H9 (cell line): ENCODE data around the gene PDS5B. TPM values are rescaled to one million over a fixed set of nuclear protein-coding genes. Genes with fewer than 3 reads are reported as not detected.

Experiments used
- DNase-seq: peaks from one replicate; pipeline ENCODE4 v3.0.0-alpha.2; 2017
- H2AFZ ChIP-seq: one replicate; pipeline ENCODE4 v1.6.1; 2013; ENCODE audit warnings: mild to moderate bottlenecking, low read length, control low read depth, moderate library complexity
- H2AK5ac ChIP-seq: 2 replicates; pipeline ENCODE4 v1.6.1; 2013; ENCODE audit warnings: low read length, control low read depth, mixed read lengths; ENCODE audit not compliant: insufficient read length
- H2BK120ac ChIP-seq: one replicate; pipeline ENCODE4 v1.6.1; 2013; ENCODE audit warnings: low read depth, mild to moderate bottlenecking, low read length, control low read depth, inconsistent platforms; ENCODE audit not compliant: poor library complexity, severe bottlenecking
- H2BK12ac ChIP-seq: 2 replicates; pipeline ENCODE4 v1.6.1; 2013; ENCODE audit warnings: low read length, control low read depth, mixed read lengths, low read depth; ENCODE audit not compliant: insufficient read length
- H2BK15ac ChIP-seq: 2 replicates; pipeline ENCODE4 v1.6.1; 2013; ENCODE audit warnings: low read depth, low read length, control low read depth
- H2BK20ac ChIP-seq: one replicate; pipeline ENCODE4 v1.6.1; 2013; ENCODE audit warnings: low read depth, mild to moderate bottlenecking, low read length, control low read depth, inconsistent platforms; ENCODE audit not compliant: poor library complexity, severe bottlenecking
- H2BK5ac ChIP-seq: 2 replicates; pipeline ENCODE4 v1.6.1; 2013; ENCODE audit warnings: low read length, control low read depth, mixed read lengths; ENCODE audit not compliant: insufficient read length
- H3K14ac ChIP-seq: 2 replicates; pipeline ENCODE4 v1.6.1; 2013; ENCODE audit warnings: low read length, control low read depth; ENCODE audit not compliant: insufficient read depth
- H3K18ac ChIP-seq: 2 replicates; pipeline ENCODE4 v1.6.1; 2013; ENCODE audit warnings: low read depth, mild to moderate bottlenecking, mixed read lengths, low read length, control low read depth; ENCODE audit not compliant: insufficient read length
- H3K23ac ChIP-seq: 2 replicates; pipeline ENCODE4 v1.6.1; 2013; ENCODE audit warnings: low read length, control low read depth, mixed read lengths, low read depth; ENCODE audit not compliant: insufficient read length
- H3K23me2 ChIP-seq: 2 replicates; pipeline ENCODE4 v1.6.1; 2013; ENCODE audit warnings: low read depth, mild to moderate bottlenecking, mixed read lengths, low read length, control low read depth; ENCODE audit not compliant: insufficient read length, poor library complexity, severe bottlenecking
- H3K27ac ChIP-seq: 2 replicates; pipeline ENCODE4 v1.5.1; 2013; ENCODE audit warnings: low read length, control low read depth, mixed read lengths, low read depth; ENCODE audit not compliant: insufficient read length
- H3K27me3 ChIP-seq: 2 replicates; pipeline ENCODE4 v1.6.1; 2013; ENCODE audit warnings: low read length, control low read depth, inconsistent platforms; ENCODE audit not compliant: insufficient read depth
- H3K4ac ChIP-seq: 2 replicates; pipeline ENCODE4 v1.6.1; 2013; ENCODE audit warnings: low read depth, mild to moderate bottlenecking, control low read depth, inconsistent platforms, low read length, moderate library complexity
- H3K4me1 ChIP-seq: 2 replicates; pipeline ENCODE4 v1.6.1; 2013; ENCODE audit warnings: low read length, control low read depth, inconsistent platforms; ENCODE audit not compliant: insufficient read depth
- H3K4me2 ChIP-seq: 2 replicates; pipeline ENCODE4 v1.6.1; 2013; ENCODE audit warnings: low read length, control low read depth, mixed read lengths; ENCODE audit not compliant: insufficient read length, insufficient read depth
- H3K56ac ChIP-seq: 2 replicates; pipeline ENCODE4 v1.6.1; 2013; ENCODE audit warnings: low read depth, mild to moderate bottlenecking, mixed read lengths, low read length, control low read depth; ENCODE audit not compliant: insufficient read length
- H3K79me1 ChIP-seq: 2 replicates; pipeline ENCODE4 v1.6.1; 2013; ENCODE audit warnings: low read depth, mild to moderate bottlenecking, moderate library complexity, low read length, control low read depth, inconsistent platforms; ENCODE audit not compliant: insufficient read depth, poor library complexity, severe bottlenecking
- H3K79me2 ChIP-seq: 2 replicates; pipeline ENCODE4 v1.6.1; 2013; ENCODE audit warnings: low read length, control low read depth, inconsistent platforms; ENCODE audit not compliant: insufficient read depth
- H3K9ac ChIP-seq: 2 replicates; pipeline ENCODE4 v1.6.1; 2013; ENCODE audit warnings: low read length, control low read depth, mixed read lengths; ENCODE audit not compliant: insufficient read length; ENCODE audit errors: extremely low read depth
- H3K9me3 ChIP-seq: one replicate; pipeline ENCODE4 v1.6.1; 2013; ENCODE audit warnings: low read depth, low read length, inconsistent platforms; ENCODE audit not compliant: control insufficient read depth
- H3T11ph ChIP-seq: one replicate; pipeline ENCODE4 v1.6.1; 2013; ENCODE audit warnings: mild to moderate bottlenecking, low read length, control low read depth, inconsistent platforms
- H4K20me1 ChIP-seq: one replicate; pipeline ENCODE4 v1.6.1; 2013; ENCODE audit not compliant: control insufficient read depth, insufficient read length, insufficient read depth
- H4K5ac ChIP-seq: 2 replicates; pipeline ENCODE4 v1.6.1; 2013; ENCODE audit warnings: low read depth, mild to moderate bottlenecking, mixed read lengths, low read length, control low read depth; ENCODE audit not compliant: insufficient read length
- H4K8ac ChIP-seq: replicated peaks from 2 replicates; pipeline ENCODE4 v1.6.1; 2013; ENCODE audit warnings: low read length, control low read depth, mixed read lengths, low read depth; ENCODE audit not compliant: insufficient read length
- H4K91ac ChIP-seq: 2 replicates; pipeline ENCODE4 v1.6.1; 2013; ENCODE audit warnings: low read depth, mild to moderate bottlenecking, moderate library complexity, mixed read lengths, low read length, control low read depth; ENCODE audit not compliant: insufficient read length
- H3K27ac Mint-ChIP-seq, 3 experiments: 2 replicates in 2 of 3; 3 replicates in 1 of 3; pipeline ENCODE4 v1.8.0; 2020 to 2021; ENCODE audit warnings: mixed read lengths in 3 of 3, mild to moderate bottlenecking in 1 of 3, moderate library complexity in 1 of 3
- H3K27me3 Mint-ChIP-seq: 2 replicates; pipeline ENCODE4 v1.8.0; 2021; ENCODE audit warnings: low read depth, mild to moderate bottlenecking, moderate library complexity, mixed read lengths
- H3K36me3 Mint-ChIP-seq, 3 experiments: 2 replicates in 2 of 3; 3 replicates in 1 of 3; pipeline ENCODE4 v1.8.0; 2020 to 2021; ENCODE audit warnings: low read depth in 3 of 3, mixed read lengths in 3 of 3; ENCODE audit not compliant: insufficient read depth in 1 of 3
- H3K4me1 Mint-ChIP-seq, 2 experiments: 2 replicates each; pipeline ENCODE4 v1.8.0; 2020; ENCODE audit warnings: mixed read lengths in 2 of 2
- H3K4me3 Mint-ChIP-seq, 2 experiments: 2 replicates in 1 of 2; 3 replicates in 1 of 2; pipeline ENCODE4 v1.8.0; 2020 to 2021; ENCODE audit warnings: mild to moderate bottlenecking in 2 of 2, mixed read lengths in 2 of 2, moderate library complexity in 1 of 2
- H3K9me3 Mint-ChIP-seq, 2 experiments: 2 replicates in 1 of 2; 3 replicates in 1 of 2; pipeline ENCODE4 v1.8.0; 2020; ENCODE audit warnings: mild to moderate bottlenecking in 2 of 2, mixed read lengths in 2 of 2, moderate library complexity in 1 of 2
- CTCF ChIP-seq: fragments of 200-600 bp; sonication (generic); conservative IDR thresholded peaks from 3 replicates; pipeline ENCODE4 v1.8.0; 2021; ENCODE audit warnings: antibody characterized with exemption, mild to moderate bottlenecking
- WGBS: extraction: QIAGEN DNeasy Blood & Tissue Kit; methylation state at CpG from one replicate; pipeline ENCODE4 v1.1.7; 2013; ENCODE audit warnings: missing lambda C conversion rate, low lambda C conversion rate, mixed read lengths; ENCODE audit not compliant: insufficient read length; ENCODE audit errors: extremely low coverage; 5-methylcytosine and 5-hydroxymethylcytosine counted together
- total RNA-seq: library from RNA; stranded (reverse); gene quantifications from 2 replicates; pipeline ENCODE4 v1.2.1, GENCODE V29; 2021

PDS5B gene
- total RNA-seq, 1 experiment from 2014 or later: 50.0 TPM

- Histone ChIP-seq H3K9me3 (no peaks in the 10 kb centered on the region), H2BK120ac (no peak overlapping the region), H3K18ac (no peak overlapping the region), H2BK20ac (no peak overlapping the region), H3T11ph (no peak overlapping the region), H3K4me1 (no peaks in the 10 kb centered on the region), H3K4me2 (no peak overlapping the region), H3K9ac (no peak overlapping the region), H3K79me2 (no peaks in the 10 kb centered on the region), H2BK12ac (no peak overlapping the region), H4K91ac (no peak overlapping the region), H3K79me1 (no peaks in the 10 kb centered on the region), H3K27ac (no peak overlapping the region), H2BK5ac (no peak overlapping the region), H4K8ac (no peak overlapping the region), H4K5ac (no peak overlapping the region), H2AK5ac (no peak overlapping the region), H4K20me1 (no peaks in the 10 kb centered on the region), H3K4ac (no peak overlapping the region), H3K27me3 (no peaks in the 10 kb centered on the region), H3K23me2 (no peaks in the 10 kb centered on the region), H3K23ac (no peak overlapping the region), H2AFZ (no peak overlapping the region), H3K14ac (no peak overlapping the region), H3K56ac (no peak overlapping the region), H2BK15ac (no peak overlapping the region)
- no peak overlapping the region for H3K27ac Mint-ChIP-seq
- no CpG with 5 or more reads among the region's 4 CpGs for WGBS
- no peak for DNase-seq
- H3K36me3 Mint-ChIP-seq: peaks cover 15 to 51% (median 47%) of the 10 kb centered on the region in 3 experiments; a peak in 6 of 7 replicates
- no peaks in the 10 kb centered on the region for H3K27me3 Mint-ChIP-seq
- TF ChIP-seq CTCF: no peak
- H3K9me3 Mint-ChIP-seq: no peaks in the 10 kb centered on the region
- no peaks in the 10 kb centered on the region for H3K4me1 Mint-ChIP-seq
- H3K4me3 Mint-ChIP-seq: no peak overlapping the region
Observed at GRCh38 chr13:32676242-32676641, 90.0 kb downstream of the PDS5B start.
